GM18511 (cell line): ENCODE results near the gene EFNB1.
A peak's percentile ranks its signal among the peaks of the same experiment; 100 is the strongest.
"Not testable (repeated sequence)": the region's sequence is repeated elsewhere in the genome, so short reads cannot be mapped to it uniquely, and the experiment has no call there.

Experiments used
- ATAC-seq: cut with Tn5 transposase; IDR thresholded peaks from one replicate; pipeline ENCODE4 v1.9.1; 2021; ENCODE audit warnings: mild to moderate bottlenecking, moderate library complexity; ENCODE audit not compliant: unreplicated experiment

Gene EFNB1

DNA sequence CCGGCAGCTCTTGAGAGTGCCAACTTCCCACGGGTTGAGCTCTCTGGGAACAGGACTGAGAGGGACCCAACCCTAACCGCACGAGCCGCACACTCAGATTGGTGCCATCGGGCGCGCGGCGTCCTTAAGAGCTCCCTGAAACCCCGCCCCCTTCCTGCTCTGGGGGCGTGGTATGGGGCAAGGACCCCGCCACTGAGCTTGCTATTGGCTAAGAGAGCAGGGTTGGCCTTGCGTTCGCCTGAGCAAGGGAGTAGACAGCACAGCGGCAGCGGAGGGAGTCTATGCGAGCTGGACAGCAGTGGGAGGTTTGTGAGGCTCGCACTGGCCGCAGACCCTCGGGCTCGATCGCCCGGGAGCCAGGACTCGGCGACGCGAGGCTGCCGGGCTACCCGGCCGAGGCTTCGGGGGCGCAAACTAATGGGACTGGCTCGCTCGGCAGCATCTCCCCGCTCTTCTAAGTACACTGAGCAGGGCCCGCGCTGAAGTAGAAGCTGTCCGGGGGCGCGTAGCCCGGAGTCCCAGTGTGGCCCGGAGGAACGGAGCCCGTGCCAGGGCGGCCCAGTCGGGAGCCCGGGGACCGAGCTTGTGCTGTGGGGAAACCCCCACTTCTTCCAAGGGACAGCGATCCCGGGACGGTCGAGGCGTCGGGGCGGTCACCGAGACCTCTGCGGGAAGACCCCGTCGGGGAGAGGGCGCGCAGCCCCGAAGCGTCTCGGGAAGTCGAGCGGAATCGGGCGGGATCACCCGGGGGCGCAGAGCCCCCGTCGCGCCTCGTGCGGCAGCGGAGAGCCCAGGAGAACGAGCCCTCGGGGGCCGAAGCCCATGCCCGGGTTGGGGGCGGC lies at the start of gene EFNB1:
Gene EFNB1 (plus strand): TSS at position 282 of the 842 bp plus-strand sequence. CDS start 756 bp downstream, outside the sequence.
- ATAC-seq: peak; percentile 92

DNA sequence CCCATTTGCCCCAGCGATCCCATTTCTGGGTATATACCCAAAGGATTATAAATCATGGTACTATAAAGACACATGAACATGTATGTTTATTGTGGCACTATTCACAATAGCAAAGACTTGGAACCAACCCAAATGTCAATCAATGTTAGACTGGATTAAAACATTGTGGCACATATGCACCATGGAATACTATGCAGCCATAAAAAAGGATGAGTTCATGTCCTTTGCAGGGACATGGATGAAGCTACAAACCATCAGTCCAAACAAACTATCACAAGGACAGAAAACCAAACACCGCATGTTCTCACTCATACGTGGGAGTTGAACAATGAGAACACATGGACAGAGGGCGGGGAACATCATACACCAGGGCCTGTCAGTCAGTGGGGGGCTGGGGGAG lies 47.5 kb upstream of the EFNB1 start:
- not testable (repeated sequence) for ATAC-seq

GRCh38 chrX:68784816-68785215 lies 44.0 kb upstream of the EFNB1 start:
- ATAC-seq: no peak

- not testable (repeated sequence) for ATAC-seq
These were observed 42.2 kb upstream of the EFNB1 start for GRCh38 chrX:68786581-68786980.

DNA sequence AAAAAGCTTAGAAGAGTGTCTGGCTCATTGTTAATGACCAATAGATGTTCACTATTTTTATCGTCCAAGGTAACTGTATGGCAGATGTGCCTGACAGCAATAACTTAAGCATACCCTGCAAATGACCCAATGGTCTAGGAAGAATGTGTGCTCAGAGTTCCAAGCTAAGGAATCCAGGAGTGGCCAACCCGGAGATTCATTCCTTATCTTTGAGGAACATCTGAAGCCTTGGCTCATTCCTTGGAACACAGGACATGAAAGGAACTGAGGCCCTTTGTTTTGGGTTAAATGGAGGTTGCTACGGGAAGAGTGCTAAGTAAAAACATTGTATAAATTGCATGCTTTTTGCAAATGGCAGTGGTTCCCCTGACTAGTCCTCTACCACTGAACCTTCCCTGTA lies 38.9 kb upstream of the EFNB1 start:
- no peak for ATAC-seq

DNA sequence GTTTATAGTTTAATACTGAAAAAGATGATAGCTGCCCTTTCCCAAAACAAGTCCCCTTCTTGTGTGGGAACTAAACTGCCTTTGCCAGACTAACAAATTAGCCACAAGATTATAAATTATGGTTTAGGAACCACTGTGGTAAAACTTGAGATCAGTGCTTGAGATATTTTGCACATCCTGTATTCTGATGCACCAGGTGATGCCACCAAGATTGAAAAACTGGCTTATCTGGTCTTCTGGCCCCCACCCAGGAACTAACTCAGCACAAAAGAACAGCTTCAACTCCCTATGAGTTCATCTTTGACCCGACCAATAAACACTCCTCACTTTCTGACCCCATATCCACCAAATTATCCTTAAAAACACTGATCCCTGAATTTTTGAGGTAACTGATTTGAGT lies 36.7 kb upstream of the EFNB1 start:
- ATAC-seq: no peak

DNA sequence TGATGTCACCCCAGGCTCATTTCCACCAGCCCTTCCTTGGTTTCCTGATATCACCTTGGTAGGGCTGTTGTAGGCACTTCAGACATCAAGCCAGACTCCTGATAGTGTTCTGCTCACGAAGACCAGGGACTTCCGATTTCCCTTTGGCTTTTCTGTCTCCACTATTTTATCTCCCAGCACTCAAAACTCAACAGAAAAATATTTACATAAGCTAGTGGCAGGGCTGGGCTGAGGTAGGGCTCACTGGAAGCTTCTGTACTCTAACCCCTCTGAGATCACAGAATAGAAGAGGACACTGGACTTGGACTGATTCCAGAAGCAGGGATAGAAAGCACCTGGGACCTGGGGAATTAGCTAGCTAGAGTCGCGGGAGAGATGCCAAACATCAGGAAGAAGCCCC lies 34.4 kb upstream of the EFNB1 start:
- ATAC-seq: no peak

- no peak for ATAC-seq
These were observed 33.1 kb upstream of the EFNB1 start for GRCh38 chrX:68795741-68796140.

- not testable (repeated sequence) for ATAC-seq
These were observed 30.4 kb upstream of the EFNB1 start for GRCh38 chrX:68798400-68798799.

DNA sequence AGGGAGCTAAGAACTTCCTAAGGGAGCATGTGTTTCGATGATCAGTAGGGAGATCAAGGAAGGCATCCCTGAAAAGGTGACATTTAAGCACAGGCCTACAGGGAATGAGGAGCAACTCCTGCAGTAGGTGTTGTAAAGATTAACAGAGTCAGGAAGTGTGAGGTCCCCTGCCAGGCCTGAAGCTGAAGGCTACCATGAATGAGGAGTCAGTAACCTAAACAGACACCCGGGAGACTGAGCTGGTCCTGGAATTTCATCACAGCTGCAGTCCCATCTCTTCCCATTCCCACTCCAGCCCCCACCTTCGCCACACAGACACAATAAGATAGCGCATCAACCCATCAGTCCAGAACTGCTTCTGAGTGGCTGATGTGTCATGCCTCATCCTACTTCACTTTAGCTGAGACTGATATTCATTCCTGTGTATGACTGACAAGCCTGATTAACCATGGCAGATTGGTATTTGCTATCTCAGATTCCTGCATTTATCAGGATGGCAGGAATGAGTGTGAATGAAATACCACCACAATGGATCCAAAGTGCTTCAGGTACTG lies 27.0 kb upstream of the EFNB1 start:
- ATAC-seq: no peak

GRCh38 chrX:68807818-68808217 lies 21.0 kb upstream of the EFNB1 start:
- ATAC-seq: no peak

GRCh38 chrX:68808686-68809357 lies 20.0 kb upstream of the EFNB1 start:
- no peak for ATAC-seq

- no peak for ATAC-seq
These were observed 8.2 kb upstream of the EFNB1 start for GRCh38 chrX:68820476-68821110.

GRCh38 chrX:68821616-68822015 lies 7.2 kb upstream of the EFNB1 start:
- no peak for ATAC-seq

- ATAC-seq: no peak
These were observed 6.0 kb upstream of the EFNB1 start for GRCh38 chrX:68822641-68823410.

GRCh38 chrX:68823413-68824151 lies 5.2 kb upstream of the EFNB1 start:
- ATAC-seq: no peak

- no peak for ATAC-seq
These were observed 4.7 kb upstream of the EFNB1 start for GRCh38 chrX:68824152-68824433.

- no peak for ATAC-seq
These were observed 4.2 kb upstream of the EFNB1 start for GRCh38 chrX:68824565-68825125.

GRCh38 chrX:68826113-68826980 lies 2.5 kb upstream of the EFNB1 start:
- ATAC-seq: no peak
